K562 (cell line): ENCODE measurements around the gene SNX9. TPM values are rescaled to one million over a fixed set of nuclear protein-coding genes. Genes with fewer than 3 reads are reported as not detected.
A peak's percentile ranks its signal among the peaks of the same experiment; 100 is the strongest.

Experiments
- ATF1 ChIP-seq, 2 experiments: fragments of 450-650 bp in 1 of 2; IDR thresholded peaks; 2 replicates each; pipeline ENCODE4 v1.6.1; 2016; ENCODE audit warnings: missing compliant biosample characterization in 1 of 2, missing genetic modification characterization in 1 of 2
- BACH1 ChIP-seq: fragments of 200-800 bp; sonication (Bioruptor generic); IDR thresholded peaks from 2 replicates; pipeline ENCODE4 v1.6.1; 2016; ENCODE audit warnings: missing genetic modification characterization, missing compliant biosample characterization
- DMBX1 ChIP-seq: fragments of 250-450 bp; sonication (Bioruptor Pico); IDR thresholded peaks from 2 replicates; pipeline ENCODE4 v1.8.0; 2022; ENCODE audit warnings: inconsistent platforms, mild to moderate bottlenecking, moderate library complexity, borderline replicate concordance
- E2F3 ChIP-seq: fragments of 250-450 bp; sonication (Bioruptor Pico); IDR thresholded peaks from 2 replicates; pipeline ENCODE4 v1.4.0; 2020; ENCODE audit warnings: mild to moderate bottlenecking
- NCOA1 ChIP-seq: fragments of 450-650 bp; IDR thresholded peaks from 2 replicates; pipeline ENCODE4 v1.6.1; 2016; ENCODE audit warnings: low read depth
- PRMT5 ChIP-seq: sonication (generic); formaldehyde crosslinking; IDR thresholded peaks from 2 replicates; pipeline ENCODE4 v1.5.0; 2020; ENCODE audit warnings: missing genetic modification reagents
- RBM39 ChIP-seq: fragments of 200-400 bp; formaldehyde crosslinking; optimal IDR thresholded peaks from 2 replicates; pipeline ENCODE3; 2018; ENCODE audit warnings: low read depth, low read length
- REST ChIP-seq, 2 experiments: fragments of 450-650 bp; formaldehyde crosslinking in 1 of 2; IDR thresholded peaks; 2 replicates each; pipeline versions ENCODE4 v1.4.0 to v1.6.1; 2014 to 2020; ENCODE audit warnings: mild to moderate bottlenecking in 2 of 2, borderline replicate concordance in 1 of 2, low read depth in 1 of 2
- ZBTB17 ChIP-seq: fragments of 450-650 bp; formaldehyde crosslinking; IDR thresholded peaks from 2 replicates; pipeline ENCODE4 v1.4.0; 2020; ENCODE audit warnings: mild to moderate bottlenecking
- ZFP36 ChIP-seq: fragments of 150-350 bp; IDR thresholded peaks from 2 replicates; pipeline ENCODE4 v1.6.1; 2018; ENCODE audit warnings: low read length, low read depth; ENCODE audit not compliant: partially characterized antibody
- ZNF766 ChIP-seq: fragments of 200-800 bp; sonication (Bioruptor generic); conservative IDR thresholded peaks from 2 replicates; pipeline ENCODE4 v1.6.1; 2016; ENCODE audit warnings: missing genetic modification characterization, missing compliant biosample characterization
- polyA plus RNA-seq, 8 experiments: library from polyadenylated mRNA; depleted of rRNA in 4 of 8; stranded (reverse) in 5 of 8; unstranded in 3 of 8; fragments of >200 nt; fragmentation: Nextera tagmentation in 2 of 8; fragmentation: Illumina TruSeq in 1 of 8; extraction: Ambion mirVana in 2 of 8; extraction: Trizol in 1 of 8; gene quantifications; 2 replicates each; pipeline versions ENCODE4 v1.2.1 to v1.2.3, GENCODE V29; 2011 to 2014; ENCODE audit warnings: inconsistent platforms in 1 of 8, missing spikeins in 1 of 8
- total RNA-seq, 7 experiments: library from RNA; depleted of rRNA in 6 of 7; stranded (reverse); fragments of >200 nt in 6 of 7; fragmentation: Illumina TruSeq in 2 of 7; extraction: Trizol in 2 of 7; gene quantifications; 2 replicates each; pipeline versions ENCODE4 v1.2.1 to v1.2.3, GENCODE V29; 2011 to 2021; ENCODE audit warnings: low replicate concordance in 1 of 7
- TF ChIP-seq, protein P1 (sequence below), 2 experiments: fragments of 450-650 bp; conservative IDR thresholded peaks; 2 replicates each; pipeline ENCODE4 v1.6.1; 2017; ENCODE audit warnings: mild to moderate bottlenecking in 2 of 2, moderate library complexity in 2 of 2

Gene SNX9
- total and polyA plus RNA-seq, 9 of the 15 experiments (the other 6 are each of a cell fraction or from before 2014, with no cell fraction given), result 6.0 to 81.7 (median 57.1) TPM

- no peak for TF ChIP-seq E2F3 (CRISPR knock-in tag)
- no peak for TF ChIP-seq ZNF766 (CRISPR knock-in tag)
- TF ChIP-seq DMBX1, result no peak
- no peak for TF ChIP-seq PRMT5 (CRISPR knock-in tag)
- no peak for TF ChIP-seq BACH1
- TF ChIP-seq ZBTB17 (CRISPR knock-in tag), result no peak
- TF ChIP-seq, protein P1, sequence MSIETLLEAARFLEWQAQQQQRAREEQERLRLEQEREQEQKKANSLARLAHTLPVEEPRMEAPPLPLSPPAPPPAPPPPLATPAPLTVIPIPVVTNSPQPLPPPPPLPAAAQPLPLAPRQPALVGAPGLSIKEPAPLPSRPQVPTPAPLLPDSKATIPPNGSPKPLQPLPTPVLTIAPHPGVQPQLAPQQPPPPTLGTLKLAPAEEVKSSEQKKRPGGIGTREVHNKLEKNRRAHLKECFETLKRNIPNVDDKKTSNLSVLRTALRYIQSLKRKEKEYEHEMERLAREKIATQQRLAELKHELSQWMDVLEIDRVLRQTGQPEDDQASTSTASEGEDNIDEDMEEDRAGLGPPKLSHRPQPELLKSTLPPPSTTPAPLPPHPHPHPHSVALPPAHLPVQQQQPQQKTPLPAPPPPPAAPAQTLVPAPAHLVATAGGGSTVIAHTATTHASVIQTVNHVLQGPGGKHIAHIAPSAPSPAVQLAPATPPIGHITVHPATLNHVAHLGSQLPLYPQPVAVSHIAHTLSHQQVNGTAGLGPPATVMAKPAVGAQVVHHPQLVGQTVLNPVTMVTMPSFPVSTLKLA (conservative IDR thresholded peaks at IDR 0.05), result 0 out of 4 replicates have a peak, but pooled peaks of 1 of the 2 experiments have one; percentile 27
- peak; percentile 91 for TF ChIP-seq REST (IDR thresholded peaks at IDR 0.05; ENCODE audit: borderline replicate concordance)
- no peak for TF ChIP-seq REST (CRISPR knock-in tag; IDR thresholded peaks at IDR 0.05; ENCODE audit: low read depth)
- peak; percentile 82 for TF ChIP-seq RBM39
- TF ChIP-seq ATF1 (CRISPR knock-in tag; IDR thresholded peaks at IDR 0.05), result no peak
- no peak for TF ChIP-seq ATF1 (tag; IDR thresholded peaks at IDR 0.05)
- peak; percentile 33 for TF ChIP-seq ZFP36
- TF ChIP-seq NCOA1, result no peak
Observed at GRCh38 chr6:157873735-157874344, 50.8 kb downstream of the SNX9 start (continued).
